ENCODE results near the gene PTPRU. TPM values are rescaled to one million over a fixed set of nuclear protein-coding genes. Genes with fewer than 3 reads are reported as not detected.

The PTPRU gene
- total RNA-seq, 1 donor from 2014 or later, result 53.2 TPM

GRCh38 chr1:29237129-29237821 is 953 bp downstream of the PTPRU start:
- no peaks in the 10 kb centered on the region for H3K36me3 ChIP-seq (ENCODE audit: control insufficient read depth, insufficient read depth, low read length)
- FAIRE-seq (peak; percentile 18), DNase-seq (ENCODE audit: low read depth) (no peak)
- H3K4me3 ChIP-seq (ENCODE audit: low read depth, low read length), result peak overlapping the region; percentile 75
- TF ChIP-seq CTCF (IDR thresholded peaks at IDR 0.05; ENCODE audit: insufficient read depth, low read length, severe bottlenecking), result no peak
- H3K27me3 ChIP-seq (ENCODE audit: control insufficient read depth, insufficient read depth, low read length), result no peaks in the 10 kb centered on the region

- DNase-seq (ENCODE audit: low read depth) (peak; percentile 16), FAIRE-seq (no peak)
- no peaks in the 10 kb centered on the region for H3K36me3 ChIP-seq (ENCODE audit: control insufficient read depth, insufficient read depth, low read length)
- H3K27me3 ChIP-seq (ENCODE audit: control insufficient read depth, insufficient read depth, low read length), result no peaks in the 10 kb centered on the region
- no peak for TF ChIP-seq CTCF (IDR thresholded peaks at IDR 0.05; ENCODE audit: insufficient read depth, low read length, severe bottlenecking)
- peak overlapping the region; percentile 75 for H3K4me3 ChIP-seq (ENCODE audit: low read depth, low read length)
Observed at GRCh38 chr1:29237852-29238619, 1.7 kb downstream of the PTPRU start.

GRCh38 chr1:29238620-29239002 is 2.3 kb downstream of the PTPRU start:
- no peaks in the 10 kb centered on the region for H3K27me3 ChIP-seq (ENCODE audit: control insufficient read depth, insufficient read depth, low read length)
- FAIRE-seq (no peak), DNase-seq (ENCODE audit: low read depth) (no peak)
- TF ChIP-seq CTCF (IDR thresholded peaks at IDR 0.05; ENCODE audit: insufficient read depth, low read length, severe bottlenecking), result no peak
- peak overlapping the region; percentile 75 for H3K4me3 ChIP-seq (ENCODE audit: low read depth, low read length)
- no peaks in the 10 kb centered on the region for H3K36me3 ChIP-seq (ENCODE audit: control insufficient read depth, insufficient read depth, low read length)

- H3K36me3 ChIP-seq (ENCODE audit: control insufficient read depth, insufficient read depth, low read length), result no peaks in the 10 kb centered on the region
- no peaks in the 10 kb centered on the region for H3K27me3 ChIP-seq (ENCODE audit: control insufficient read depth, insufficient read depth, low read length)
- FAIRE-seq (peak; percentile 64), DNase-seq (ENCODE audit: low read depth) (peak; percentile 85)
- no peak for TF ChIP-seq CTCF (IDR thresholded peaks at IDR 0.05; ENCODE audit: insufficient read depth, low read length, severe bottlenecking)
- no peak overlapping the region for H3K4me3 ChIP-seq (ENCODE audit: low read depth, low read length)
Observed at GRCh38 chr1:29239142-29239541, 2.8 kb downstream of the PTPRU start.

GRCh38 chr1:29240400-29240837 is 4.1 kb downstream of the PTPRU start:
- FAIRE-seq, result no peak
- H3K4me3 ChIP-seq (ENCODE audit: low read depth, low read length), result no peak overlapping the region
- no peaks in the 10 kb centered on the region for H3K27me3 ChIP-seq (ENCODE audit: control insufficient read depth, insufficient read depth, low read length)

More at GRCh38 chr1:29240400-29240837, 4.1 kb downstream of the PTPRU start:
- no peak for DNase-seq (ENCODE audit: low read depth)
- no peak for TF ChIP-seq CTCF (IDR thresholded peaks at IDR 0.05; ENCODE audit: insufficient read depth, low read length, severe bottlenecking)
- H3K36me3 ChIP-seq (ENCODE audit: control insufficient read depth, insufficient read depth, low read length), result no peaks in the 10 kb centered on the region
